Activated CD4-positive, CD25-positive, alpha-beta regulatory T cell treated with anti-CD3 and anti-CD28 coated beads, Interleukin-2, amount 50 U/mL, for 16 hours (primary cell): ENCODE measurements around the gene UGT2B15.
"Not testable (repeated sequence)": the region's sequence is repeated elsewhere in the genome, so short reads cannot be mapped to it uniquely, and the experiment has no call there.

Experiments used
- DNase-seq: peaks from one replicate; pipeline ENCODE4 v3.0.0-alpha.2; 2020; ENCODE audit warnings: low read depth, low spot score

UGT2B15 gene

DNA sequence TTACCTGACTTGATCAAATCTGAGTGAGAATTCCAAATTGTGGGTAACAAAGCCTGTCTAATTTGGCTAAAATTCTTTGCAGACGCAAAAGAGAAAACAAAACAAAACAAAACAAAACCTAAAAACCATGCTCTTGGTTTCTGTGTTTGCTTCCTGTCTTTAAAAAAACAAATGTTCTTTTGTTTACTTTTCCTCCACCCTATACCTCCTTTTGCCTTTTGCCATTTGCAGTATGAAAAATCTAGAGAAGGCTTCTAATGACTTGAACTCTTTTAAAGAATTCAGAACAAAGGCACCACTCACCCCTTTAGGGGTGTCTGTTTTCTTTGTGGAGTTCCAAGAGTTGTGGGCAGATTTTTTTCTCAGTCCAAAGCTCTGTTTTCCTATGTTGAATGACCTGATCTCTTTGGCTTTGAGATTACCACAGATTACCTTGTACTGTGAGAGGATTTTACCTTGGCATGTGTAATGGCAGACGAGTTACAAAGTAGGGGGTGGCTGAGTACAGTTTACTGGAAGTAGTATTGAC lies 13.9 kb downstream of the UGT2B15 start:
- not testable (repeated sequence) for DNase-seq

DNA sequence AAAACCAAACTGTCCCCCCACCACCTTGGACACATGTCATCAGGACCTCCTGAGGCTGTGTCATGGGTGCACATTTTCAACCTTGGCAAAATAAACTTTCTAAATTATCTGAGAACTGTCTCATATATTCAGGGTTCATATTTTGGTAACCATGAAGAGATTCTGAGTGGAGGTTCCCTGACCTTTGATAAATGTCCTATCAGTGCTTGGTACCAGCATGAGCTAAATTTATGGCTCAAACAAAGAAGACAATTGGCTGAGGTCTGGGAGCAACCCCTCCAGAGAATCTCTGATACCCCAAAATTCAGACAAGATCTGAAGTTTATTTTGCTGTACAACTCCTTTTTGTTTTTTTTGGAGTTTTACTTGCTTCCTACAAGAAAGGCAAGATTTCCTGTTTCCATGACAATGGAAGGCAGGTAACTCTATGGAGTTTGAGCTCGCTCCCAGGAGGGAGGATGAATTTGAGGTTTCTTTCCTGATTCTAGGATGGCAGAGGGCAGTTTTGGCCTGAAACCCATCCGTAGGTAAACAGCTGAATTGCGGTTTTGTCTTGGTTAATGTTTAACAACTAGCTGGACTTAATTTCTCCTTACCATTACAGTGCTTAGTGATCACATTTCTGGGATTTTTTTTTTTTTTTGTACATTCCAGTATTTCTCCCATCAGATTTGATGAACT lies 14.5 kb downstream of the UGT2B15 start:
- no peak for DNase-seq

DNA sequence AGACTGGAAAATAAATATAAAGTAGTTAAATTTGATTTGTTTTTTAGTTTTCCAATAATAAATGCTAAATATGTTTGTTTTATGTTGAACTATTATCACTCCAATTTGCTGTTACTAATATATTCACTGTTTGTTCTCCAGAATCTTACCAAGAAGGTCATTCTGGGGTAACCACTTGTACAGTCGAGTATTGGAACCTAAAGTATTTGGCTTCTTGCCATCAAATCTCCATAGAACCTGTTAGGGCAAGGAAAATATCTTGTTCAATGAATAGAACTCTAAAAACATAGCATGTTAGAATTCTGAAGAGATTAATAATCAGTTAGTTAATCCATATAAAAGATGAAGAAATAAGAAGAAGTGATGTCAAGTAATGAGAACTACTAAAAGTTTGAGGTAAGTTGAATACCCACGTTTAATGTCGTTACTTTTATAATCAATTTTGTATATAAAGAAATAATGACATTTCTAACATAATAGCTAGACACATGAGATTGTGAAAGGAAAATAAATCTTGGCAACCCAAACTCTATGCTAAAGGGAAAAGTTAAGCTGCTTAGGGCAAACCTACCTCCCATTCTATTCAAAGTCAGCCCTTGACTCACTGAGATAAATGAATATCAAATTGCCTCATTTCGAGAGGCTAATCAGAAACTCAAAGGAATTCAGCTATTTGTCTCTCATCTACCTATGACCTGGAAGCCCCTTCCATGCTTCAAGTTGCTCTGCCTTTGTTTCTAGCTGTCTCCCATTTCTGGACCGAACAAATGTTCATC lies 15.3 kb downstream of the UGT2B15 start:
- DNase-seq = no peak

DNA sequence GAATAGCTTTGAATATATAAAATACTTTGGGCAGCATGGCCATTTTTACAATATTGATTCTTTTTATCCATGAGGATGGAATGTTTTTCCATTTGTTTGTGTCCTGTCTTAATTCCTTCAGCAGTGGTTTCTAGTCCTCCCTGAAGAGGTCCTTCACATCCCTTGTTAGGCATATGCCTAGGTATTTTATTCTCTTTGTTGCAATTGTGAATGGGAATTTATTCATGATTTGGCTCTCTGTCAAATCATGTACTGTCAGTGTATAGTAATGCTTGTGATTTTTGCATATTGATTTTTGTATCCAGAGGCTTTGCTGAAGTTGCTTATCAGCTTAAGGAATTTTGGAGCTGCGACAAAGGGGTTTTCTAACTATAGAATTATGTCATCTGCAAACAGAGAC lies 18.5 kb downstream of the UGT2B15 start:
- no peak for DNase-seq

DNA sequence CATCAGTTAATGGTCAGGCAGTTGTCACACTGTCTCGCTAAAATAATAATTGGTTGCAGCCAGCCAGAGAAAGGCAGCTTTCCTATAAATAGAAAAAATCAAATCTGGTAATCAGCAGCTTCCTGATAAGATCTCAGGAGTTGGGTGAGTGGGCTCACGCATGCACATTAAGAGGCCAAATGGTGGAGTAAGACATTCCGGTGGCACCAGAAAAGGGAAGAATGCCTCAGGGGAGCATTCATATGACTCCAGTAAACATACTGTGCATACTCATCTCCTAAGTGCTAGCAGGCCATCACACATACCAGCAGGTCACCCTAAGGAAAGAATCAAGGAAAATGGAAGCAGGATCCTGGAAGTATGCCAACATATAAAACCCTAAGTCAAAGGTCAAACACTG lies 40.1 kb downstream of the UGT2B15 start:
- no peak for DNase-seq

DNA sequence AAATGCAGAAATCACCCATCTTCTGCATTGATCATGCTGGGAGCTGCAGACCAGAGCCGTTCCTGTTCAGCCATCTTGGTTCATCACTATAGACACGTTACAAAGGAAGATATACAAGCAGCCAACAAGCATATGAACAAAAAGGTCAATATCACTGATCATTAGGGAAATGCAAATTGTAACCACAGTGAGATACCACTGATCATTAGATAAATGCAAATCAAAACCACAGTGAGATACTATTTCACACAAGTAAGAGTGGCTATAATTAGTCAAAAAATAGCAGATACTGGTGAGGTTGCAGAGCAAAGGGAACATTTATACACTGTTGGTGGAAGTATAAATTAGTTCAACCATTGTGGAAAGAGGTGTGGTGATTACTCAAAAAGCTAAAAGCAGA lies 47.7 kb downstream of the UGT2B15 start:
- not testable (repeated sequence) for DNase-seq

DNA sequence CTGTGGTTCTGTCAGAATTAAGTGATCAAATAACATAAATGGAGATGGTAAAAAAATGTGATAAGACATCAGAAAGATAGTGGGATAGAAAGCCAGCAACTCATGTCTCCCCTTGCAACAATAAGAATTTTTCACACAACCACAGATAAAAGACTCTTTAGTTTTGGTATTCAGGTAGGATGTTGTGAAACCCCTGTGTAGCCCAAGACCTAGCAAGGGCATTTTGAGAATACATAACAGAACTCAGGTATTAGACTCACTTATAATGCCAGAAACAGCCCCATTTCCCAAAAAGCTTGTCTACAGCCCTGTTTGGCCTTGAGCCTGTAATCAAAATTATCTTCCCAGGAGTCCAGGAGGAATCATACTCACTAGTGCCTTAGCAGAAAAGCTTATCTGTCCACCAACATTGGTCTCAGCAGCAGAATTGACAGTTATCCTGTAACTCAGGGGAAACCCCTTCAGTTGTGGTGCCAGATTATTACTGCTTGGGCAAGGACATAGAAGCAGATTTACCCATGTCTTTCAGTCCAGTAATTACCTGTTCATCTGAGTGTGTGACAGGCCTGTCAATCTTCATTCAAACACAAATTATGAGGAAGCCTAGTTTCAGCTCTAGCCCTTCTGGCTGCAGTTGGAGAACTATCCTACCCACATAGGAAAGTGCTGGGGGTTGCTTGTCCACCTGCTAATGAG lies 53.3 kb downstream of the UGT2B15 start:
- no peak for DNase-seq

DNA sequence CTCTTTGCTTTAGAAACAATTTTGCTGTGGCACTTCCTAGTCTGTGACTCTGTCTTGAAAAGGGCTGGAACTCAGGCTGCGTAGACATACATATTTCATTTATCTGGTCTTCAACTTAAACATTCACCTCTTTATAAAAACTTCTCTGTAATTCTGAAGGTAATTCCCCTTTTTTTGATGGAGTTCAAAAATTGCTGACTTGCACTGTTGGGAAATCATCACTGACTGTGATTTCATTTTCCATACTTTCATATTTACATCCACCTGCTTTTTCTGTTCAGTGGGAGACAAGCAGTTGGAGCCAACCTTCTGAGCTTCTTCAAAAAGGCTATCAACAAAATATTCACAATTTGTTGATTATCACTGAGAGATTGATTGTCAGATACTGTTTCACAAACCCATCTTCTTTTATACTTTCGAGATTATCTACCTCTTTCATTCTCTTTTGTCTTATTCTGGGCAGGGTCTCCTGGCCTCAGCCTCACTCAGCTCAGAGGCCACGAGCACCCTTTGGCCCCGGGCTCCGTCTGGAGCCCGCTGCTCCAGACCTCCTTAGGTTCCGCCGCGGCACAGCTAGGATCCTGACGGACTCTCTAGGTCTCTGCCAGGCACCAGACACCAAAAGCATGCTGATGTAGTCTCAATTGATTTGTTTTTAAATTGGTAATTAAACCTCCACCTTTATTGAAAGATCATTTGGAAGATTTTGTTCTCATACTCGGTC lies 54.6 kb downstream of the UGT2B15 start:
- no peak for DNase-seq

DNA sequence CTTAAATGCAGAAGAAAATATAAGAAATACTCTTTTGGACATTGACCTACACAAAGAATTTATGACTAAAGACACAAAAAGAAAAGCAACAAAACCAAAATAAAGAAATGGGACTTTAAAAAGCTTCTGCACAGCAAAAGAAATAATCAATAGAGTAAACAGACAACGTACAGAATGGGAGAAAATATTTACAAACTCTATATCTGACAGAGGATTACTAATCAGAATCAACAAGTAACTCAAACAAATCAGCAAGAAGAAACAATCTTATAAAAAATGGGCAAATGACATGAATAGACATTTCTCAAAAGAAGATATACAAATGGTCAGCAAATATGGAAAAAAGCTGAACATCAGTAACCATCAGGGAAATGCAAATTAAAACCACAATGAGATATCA lies 56.7 kb downstream of the UGT2B15 start:
- DNase-seq = no peak

DNA sequence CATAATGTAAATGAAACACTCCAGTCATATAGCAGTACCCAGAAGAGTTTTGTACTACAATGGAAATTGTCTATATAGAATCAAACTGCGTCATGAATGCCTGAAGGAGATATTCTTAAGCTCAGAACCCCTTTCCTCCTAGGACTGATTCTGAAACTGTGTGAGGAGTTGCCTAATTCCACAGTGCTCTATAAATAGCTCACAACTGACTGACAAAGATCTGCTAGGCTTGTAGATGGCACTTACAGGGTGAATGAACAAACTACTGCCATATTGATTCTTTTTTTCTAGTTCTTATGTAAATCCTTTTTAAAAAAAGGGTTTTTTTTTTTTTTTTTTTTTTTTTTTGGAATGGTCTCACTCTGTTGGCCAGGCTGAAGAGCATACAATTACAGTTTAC lies 64.2 kb downstream of the UGT2B15 start:
- no peak for DNase-seq

DNA sequence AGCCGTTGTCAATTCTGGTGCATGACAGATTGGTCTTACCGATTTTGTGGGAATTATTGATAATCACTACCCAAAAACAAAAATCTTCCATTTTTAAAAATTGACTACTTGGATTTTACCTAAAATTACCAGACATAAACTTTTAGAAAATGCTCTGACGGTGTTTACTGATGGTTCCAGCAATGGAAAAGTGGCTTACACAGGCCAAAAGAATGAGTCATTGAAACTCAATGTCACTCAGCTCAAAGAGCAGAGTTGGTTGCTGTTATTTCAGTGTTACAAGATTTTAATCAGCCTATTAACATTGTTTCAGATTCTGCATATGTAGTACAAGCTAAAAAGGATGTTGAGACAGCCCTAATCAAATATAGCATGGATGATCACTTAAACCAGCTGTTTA lies 71.3 kb downstream of the UGT2B15 start:
- no peak for DNase-seq

DNA sequence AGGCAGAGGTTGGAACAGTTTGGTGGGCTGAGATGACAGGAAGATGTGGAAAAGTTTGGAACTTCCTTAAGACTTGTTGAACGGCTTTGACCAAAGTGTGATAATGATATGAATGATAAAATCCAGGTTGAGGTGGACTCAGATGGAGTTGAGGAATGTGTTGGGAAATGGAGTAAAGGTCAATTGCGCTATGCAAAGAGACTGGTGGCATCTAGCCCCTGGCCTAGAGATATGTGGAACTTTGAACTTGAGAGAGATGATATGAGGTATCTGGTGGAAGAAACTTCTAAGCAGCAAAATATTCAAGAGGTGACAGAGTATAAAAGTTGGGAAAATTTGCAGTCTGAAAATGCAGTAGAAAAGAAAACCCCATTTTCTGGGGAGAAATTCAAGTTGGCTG lies 73.0 kb downstream of the UGT2B15 start:
- DNase-seq = no peak
